ENCODE data around the gene PTPRN.

Gene PTPRN

DNA sequence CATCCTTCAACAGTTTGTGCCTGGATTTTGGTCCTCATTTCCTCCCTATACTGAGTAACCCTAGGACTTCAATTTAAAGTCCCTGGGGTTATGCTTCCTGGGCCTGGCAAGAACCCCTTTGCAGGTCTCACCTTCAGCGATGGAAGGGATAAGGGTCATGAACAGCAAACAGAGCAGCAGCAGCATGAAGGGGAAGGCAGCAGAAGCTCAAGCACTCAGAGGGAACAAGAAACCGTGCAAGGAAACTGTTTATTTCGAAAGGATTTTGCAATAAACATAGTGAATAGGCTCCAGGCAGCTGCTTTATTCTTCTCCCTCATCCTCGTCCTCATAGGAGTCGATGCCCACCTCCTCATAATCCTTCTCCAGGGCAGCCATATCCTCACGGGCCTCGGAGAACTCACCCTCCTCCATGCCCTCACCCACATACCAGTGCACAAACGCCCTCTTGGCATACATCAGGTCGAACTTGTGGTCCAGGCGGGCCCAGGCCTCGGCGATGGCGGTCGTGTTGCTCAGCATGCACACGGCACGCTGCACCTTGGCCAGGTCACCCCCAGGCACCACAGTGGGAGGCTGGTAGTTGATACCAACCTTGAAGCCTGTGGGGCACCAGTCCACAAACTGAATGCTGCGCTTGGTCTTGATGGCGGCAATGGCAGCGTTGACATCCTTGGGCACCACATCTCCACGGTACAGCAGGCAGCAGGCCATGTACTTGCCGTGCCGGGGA lies 59.0 kb downstream of the PTPRN start:
- H3K4me3 ChIP-seq (ENCODE audit: low read depth, low read length) = no peak overlapping the region
- no peaks in the 10 kb centered on the region for H3K9me3 ChIP-seq
- TF ChIP-seq, protein P1, sequence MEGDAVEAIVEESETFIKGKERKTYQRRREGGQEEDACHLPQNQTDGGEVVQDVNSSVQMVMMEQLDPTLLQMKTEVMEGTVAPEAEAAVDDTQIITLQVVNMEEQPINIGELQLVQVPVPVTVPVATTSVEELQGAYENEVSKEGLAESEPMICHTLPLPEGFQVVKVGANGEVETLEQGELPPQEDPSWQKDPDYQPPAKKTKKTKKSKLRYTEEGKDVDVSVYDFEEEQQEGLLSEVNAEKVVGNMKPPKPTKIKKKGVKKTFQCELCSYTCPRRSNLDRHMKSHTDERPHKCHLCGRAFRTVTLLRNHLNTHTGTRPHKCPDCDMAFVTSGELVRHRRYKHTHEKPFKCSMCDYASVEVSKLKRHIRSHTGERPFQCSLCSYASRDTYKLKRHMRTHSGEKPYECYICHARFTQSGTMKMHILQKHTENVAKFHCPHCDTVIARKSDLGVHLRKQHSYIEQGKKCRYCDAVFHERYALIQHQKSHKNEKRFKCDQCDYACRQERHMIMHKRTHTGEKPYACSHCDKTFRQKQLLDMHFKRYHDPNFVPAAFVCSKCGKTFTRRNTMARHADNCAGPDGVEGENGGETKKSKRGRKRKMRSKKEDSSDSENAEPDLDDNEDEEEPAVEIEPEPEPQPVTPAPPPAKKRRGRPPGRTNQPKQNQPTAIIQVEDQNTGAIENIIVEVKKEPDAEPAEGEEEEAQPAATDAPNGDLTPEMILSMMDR (IDR thresholded peaks at IDR 0.05; ENCODE audit: low read depth, low read length) = no peak
- H3K4me1 ChIP-seq = peaks cover 15% of the 10 kb centered on the region
- no peaks in the 10 kb centered on the region for H3K36me3 ChIP-seq
- no peak for DNase-seq
- H3K27me3 ChIP-seq = peaks cover 36% of the 10 kb centered on the region

- TF ChIP-seq, protein P1 (IDR thresholded peaks at IDR 0.05; ENCODE audit: low read depth, low read length) = no peak
- DNase-seq = peak; percentile 59
Measured at GRCh38 chr2:219249203-219249980, 59.8 kb downstream of the PTPRN start.

DNA sequence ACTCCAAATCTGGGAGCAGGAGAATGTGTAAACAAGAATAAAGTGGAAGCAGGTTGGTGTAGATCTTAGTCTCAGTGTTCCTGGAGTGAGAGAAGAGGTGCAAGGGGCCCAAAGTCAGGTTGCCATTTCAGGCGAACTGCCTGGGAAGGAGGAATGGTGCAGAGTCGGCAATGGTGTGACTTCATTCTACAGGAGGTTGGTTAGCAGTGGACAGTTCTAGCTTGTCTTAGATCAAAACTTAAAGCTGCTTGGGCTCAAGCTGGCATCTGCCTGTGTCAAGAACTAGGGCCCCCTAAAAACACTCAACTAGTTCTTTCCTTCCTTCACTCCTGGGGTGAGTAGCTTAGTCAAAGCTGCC lies 60.4 kb downstream of the PTPRN start:
- peaks cover 15% of the 10 kb centered on the region for H3K4me1 ChIP-seq
- peaks cover 22% of the 10 kb centered on the region for H3K27me3 ChIP-seq
- H3K9me3 ChIP-seq = no peaks in the 10 kb centered on the region
- DNase-seq = no peak
- H3K36me3 ChIP-seq = no peaks in the 10 kb centered on the region
- H3K4me3 ChIP-seq (ENCODE audit: low read depth, low read length) = no peak overlapping the region
- TF ChIP-seq, protein P1 (IDR thresholded peaks at IDR 0.05; ENCODE audit: low read depth, low read length) = no peak

More at GRCh38 chr2:219249203-219249980, 59.8 kb downstream of the PTPRN start:
- Histone ChIP-seq H3K4me3 (ENCODE audit: low read depth, low read length) (no peak overlapping the region), H3K9me3 (no peaks in the 10 kb centered on the region), H3K4me1 (peaks cover 15% of the 10 kb centered on the region), H3K36me3 (no peaks in the 10 kb centered on the region), H3K27me3 (peaks cover 27% of the 10 kb centered on the region)

DNA sequence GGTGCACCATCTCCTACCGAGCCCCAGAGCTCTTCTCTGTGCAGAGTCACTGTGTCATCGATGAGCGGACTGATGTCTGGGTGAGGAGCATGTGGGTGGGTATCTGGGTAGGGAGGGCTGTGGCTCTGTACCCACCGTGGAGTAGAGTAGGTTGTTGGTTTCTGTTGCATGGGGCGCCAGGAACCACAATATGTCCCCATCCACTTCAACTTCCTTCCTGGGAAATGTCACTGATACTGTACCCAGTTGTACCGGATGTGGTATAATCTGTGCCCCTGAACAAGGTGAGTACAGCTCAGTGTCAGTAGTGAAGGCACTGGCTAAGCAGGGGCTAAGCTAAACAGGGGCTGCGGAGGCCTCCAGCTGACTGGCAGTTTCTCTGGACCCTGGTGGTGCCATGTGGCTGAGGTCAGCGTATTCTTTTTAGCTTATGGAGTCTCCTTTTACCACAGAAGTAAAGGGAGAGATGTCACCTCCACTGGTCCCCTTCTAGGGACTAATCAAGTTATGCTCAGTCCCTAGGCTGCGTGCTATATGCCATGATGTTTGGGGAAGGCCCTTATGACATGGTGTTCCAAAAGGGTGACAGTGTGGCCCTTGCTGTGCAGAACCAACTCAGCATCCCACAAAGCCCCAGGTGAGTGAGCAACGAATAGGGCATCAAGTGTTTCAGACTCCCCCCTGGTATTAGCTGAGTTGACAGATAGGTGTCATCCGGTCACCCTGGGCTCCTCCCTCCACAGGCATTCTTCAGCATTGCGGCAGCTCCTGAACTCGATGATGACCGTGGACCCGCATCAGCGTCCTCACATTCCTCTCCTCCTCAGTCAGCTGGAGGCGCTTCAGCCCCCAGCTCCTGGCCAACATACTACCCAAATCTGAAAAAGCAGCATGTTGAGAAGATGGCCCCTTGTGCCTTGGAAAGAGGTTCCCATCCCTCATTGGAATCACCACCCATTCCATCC lies 61.2 kb downstream of the PTPRN start:
- TF ChIP-seq, protein P1 (IDR thresholded peaks at IDR 0.05; ENCODE audit: low read depth, low read length) = no peak
- peaks cover 13% of the 10 kb centered on the region for H3K27me3 ChIP-seq
- no peak for DNase-seq
- no peaks in the 10 kb centered on the region for H3K9me3 ChIP-seq
- peaks cover 15% of the 10 kb centered on the region for H3K4me1 ChIP-seq
- H3K36me3 ChIP-seq = no peaks in the 10 kb centered on the region
- H3K4me3 ChIP-seq (ENCODE audit: low read depth, low read length) = no peak overlapping the region

DNA sequence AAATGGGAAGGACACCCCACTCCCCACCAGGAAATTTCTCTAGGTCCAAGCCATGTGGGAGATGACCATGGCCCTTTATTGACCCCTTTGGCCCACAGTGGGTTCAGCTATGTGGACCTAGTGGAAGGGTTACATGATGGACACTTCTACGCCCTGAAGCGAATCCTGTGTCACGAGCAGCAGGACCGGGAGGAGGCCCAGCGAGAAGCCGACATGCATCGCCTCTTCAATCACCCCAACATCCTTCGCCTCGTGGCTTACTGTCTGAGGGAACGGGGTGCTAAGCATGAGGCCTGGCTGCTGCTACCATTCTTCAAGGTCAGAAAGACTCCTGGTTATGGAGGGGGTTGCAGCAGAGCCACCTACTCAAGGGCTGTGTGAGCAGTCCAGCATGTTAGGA lies 62.6 kb downstream of the PTPRN start:
- TF ChIP-seq, protein P1 (IDR thresholded peaks at IDR 0.05; ENCODE audit: low read depth, low read length) = no peak
- no peaks in the 10 kb centered on the region for H3K9me3 ChIP-seq
- no peaks in the 10 kb centered on the region for H3K36me3 ChIP-seq
- peaks cover 15% of the 10 kb centered on the region for H3K4me1 ChIP-seq
- no peak overlapping the region for H3K4me3 ChIP-seq (ENCODE audit: low read depth, low read length)
- no peaks in the 10 kb centered on the region for H3K27me3 ChIP-seq
- no peak for DNase-seq
